ENCODE data around the gene SPNS2. TPM values are rescaled to one million over a fixed set of nuclear protein-coding genes. Genes with fewer than 3 reads are reported as not detected.

The SPNS2 gene
- total RNA-seq, 1 donor, result 0.43 TPM

- TF ChIP-seq, protein P1, sequence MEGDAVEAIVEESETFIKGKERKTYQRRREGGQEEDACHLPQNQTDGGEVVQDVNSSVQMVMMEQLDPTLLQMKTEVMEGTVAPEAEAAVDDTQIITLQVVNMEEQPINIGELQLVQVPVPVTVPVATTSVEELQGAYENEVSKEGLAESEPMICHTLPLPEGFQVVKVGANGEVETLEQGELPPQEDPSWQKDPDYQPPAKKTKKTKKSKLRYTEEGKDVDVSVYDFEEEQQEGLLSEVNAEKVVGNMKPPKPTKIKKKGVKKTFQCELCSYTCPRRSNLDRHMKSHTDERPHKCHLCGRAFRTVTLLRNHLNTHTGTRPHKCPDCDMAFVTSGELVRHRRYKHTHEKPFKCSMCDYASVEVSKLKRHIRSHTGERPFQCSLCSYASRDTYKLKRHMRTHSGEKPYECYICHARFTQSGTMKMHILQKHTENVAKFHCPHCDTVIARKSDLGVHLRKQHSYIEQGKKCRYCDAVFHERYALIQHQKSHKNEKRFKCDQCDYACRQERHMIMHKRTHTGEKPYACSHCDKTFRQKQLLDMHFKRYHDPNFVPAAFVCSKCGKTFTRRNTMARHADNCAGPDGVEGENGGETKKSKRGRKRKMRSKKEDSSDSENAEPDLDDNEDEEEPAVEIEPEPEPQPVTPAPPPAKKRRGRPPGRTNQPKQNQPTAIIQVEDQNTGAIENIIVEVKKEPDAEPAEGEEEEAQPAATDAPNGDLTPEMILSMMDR (IDR thresholded peaks at IDR 0.05; ENCODE audit: insufficient read depth, low read depth, low read length), result no peak
- no peak for DNase-seq (ENCODE audit: low read depth)
- H3K4me3 ChIP-seq (ENCODE audit: low read depth, low read length), result no peak overlapping the region
Observed at GRCh38 chr17:4542003-4542725, 43.5 kb downstream of the SPNS2 start.

GRCh38 chr17:4542726-4543191 lies 44.1 kb downstream of the SPNS2 start:
- DNase-seq (ENCODE audit: low read depth), result no peak
- TF ChIP-seq, protein P1 (IDR thresholded peaks at IDR 0.05; ENCODE audit: insufficient read depth, low read depth, low read length), result no peak

DNA sequence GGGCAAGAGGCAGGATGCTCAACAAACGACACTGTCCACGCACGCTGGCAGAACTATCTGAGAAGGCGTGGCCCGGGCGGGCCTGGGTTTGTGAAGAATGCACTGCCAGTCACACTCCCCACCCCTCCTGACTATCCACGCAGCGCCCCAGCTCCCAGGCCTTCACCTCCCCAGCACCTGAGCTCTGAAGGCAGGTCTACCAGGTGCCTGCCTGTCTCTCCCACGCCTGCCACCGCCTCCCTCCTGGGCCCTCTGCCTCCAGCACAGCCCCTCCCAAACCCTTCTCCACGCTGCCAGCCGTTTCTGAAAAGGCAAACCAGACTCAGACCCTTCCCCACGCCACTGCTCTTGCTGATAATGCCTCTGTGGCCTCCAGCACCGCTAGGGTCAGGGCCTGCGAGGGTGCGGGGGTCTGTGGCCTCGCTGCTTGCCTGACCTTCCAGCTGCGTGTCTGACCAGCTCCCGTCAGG lies 44.9 kb downstream of the SPNS2 start:
- no peak overlapping the region for H3K4me3 ChIP-seq (ENCODE audit: low read depth, low read length)
- DNase-seq (ENCODE audit: low read depth), result no peak
- TF ChIP-seq, protein P1 (IDR thresholded peaks at IDR 0.05; ENCODE audit: insufficient read depth, low read depth, low read length), result no peak

More at GRCh38 chr17:4542726-4543191, 44.1 kb downstream of the SPNS2 start:
- H3K4me3 ChIP-seq (ENCODE audit: low read depth, low read length), result no peak overlapping the region

DNA sequence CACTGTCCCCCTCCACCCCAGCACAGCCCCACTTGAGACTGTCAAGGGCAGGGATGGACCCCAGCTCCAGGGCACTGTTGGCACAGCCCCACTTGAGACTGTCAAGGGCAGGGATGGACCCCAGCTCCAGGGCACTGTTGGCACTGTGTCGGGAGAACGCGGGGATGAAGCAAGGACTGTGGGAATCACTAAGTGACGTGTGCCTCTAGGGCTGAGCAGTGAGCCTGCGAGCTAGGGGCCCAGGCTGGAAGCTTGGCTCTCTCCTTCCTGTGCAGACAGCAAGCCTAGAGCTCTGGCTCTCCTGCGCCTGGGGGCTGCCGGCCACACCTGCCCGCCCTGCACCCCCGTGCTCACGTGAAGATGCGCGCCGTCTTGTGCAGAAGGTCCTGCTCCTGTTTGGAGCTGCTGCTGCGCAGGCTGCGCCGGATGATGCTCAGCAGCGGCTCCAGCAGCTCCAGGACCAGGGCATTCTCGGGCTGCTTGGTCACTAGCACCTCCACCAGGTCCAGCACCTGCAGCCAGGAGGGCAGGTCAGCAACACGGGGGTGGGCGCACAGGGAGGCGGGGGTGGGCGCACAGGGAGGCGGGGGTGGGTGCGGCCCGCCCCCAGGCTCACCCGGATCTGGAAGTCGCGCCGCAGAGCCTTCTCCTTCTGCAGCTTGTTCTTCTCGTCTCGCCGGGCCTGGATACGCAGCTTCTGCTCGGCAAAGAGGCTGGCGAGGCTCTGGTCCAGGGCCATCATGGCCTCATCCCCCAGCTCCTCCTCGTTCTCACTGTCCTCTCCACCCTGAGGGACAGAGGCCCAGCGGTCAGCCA lies 45.7 kb downstream of the SPNS2 start:
- H3K4me3 ChIP-seq (ENCODE audit: low read depth, low read length), result no peak overlapping the region
- no peak for DNase-seq (ENCODE audit: low read depth)
- TF ChIP-seq, protein P1 (IDR thresholded peaks at IDR 0.05; ENCODE audit: insufficient read depth, low read depth, low read length), result no peak

- no peak overlapping the region for H3K4me3 ChIP-seq (ENCODE audit: low read depth, low read length)
- no peak for DNase-seq (ENCODE audit: low read depth)
- TF ChIP-seq, protein P1 (IDR thresholded peaks at IDR 0.05; ENCODE audit: insufficient read depth, low read depth, low read length), result no peak
Observed at GRCh38 chr17:4544951-4545216, 46.2 kb downstream of the SPNS2 start.

- no peak for DNase-seq (ENCODE audit: low read depth)
- TF ChIP-seq, protein P1 (IDR thresholded peaks at IDR 0.05; ENCODE audit: insufficient read depth, low read depth, low read length), result no peak
- no peak overlapping the region for H3K4me3 ChIP-seq (ENCODE audit: low read depth, low read length)
Observed at GRCh38 chr17:4545217-4545951, 46.7 kb downstream of the SPNS2 start.
